ENCODE data around the gene FAM219A.

GRCh38 chr9:34399729-34400128 lies 58.6 kb downstream of the FAM219A start:
- TF ChIP-seq POLR2A (IDR thresholded peaks at IDR 0.05), result no peak
- no peak for TF ChIP-seq CTCF (IDR thresholded peaks at IDR 0.05)

All from lower leg skin (tissue), 3 donors.